ENCODE results near the gene TMEM176A.

- TF ChIP-seq EZH2phosphoT487 (IDR thresholded peaks at IDR 0.05; ENCODE audit: insufficient read depth, low read depth) (no peak), EZH2 (IDR thresholded peaks at IDR 0.05; ENCODE audit: insufficient read depth, poor library complexity, severe bottlenecking) (no peak)
Observed at GRCh38 chr7:150756166-150756565, 44.4 kb upstream of the TMEM176A start.
